GM19025 (cell line): ENCODE data around the gene KRTAP1-4.
"Not testable (repeated sequence)": the region's sequence is repeated elsewhere in the genome, so short reads cannot be mapped to it uniquely, and the experiment has no call there.

ENCODE experiments used
- ATAC-seq: cut with Tn5 transposase; IDR thresholded peaks from one replicate; pipeline ENCODE4 v1.9.1; 2021; ENCODE audit warnings: mild to moderate bottlenecking, low read depth, moderate library complexity; ENCODE audit not compliant: unreplicated experiment

The KRTAP1-4 gene

GRCh38 chr17:41049110-41049509 is 19.1 kb upstream of the KRTAP1-4 start:
- ATAC-seq = no peak

GRCh38 chr17:41048441-41048840 is 18.4 kb upstream of the KRTAP1-4 start:
- ATAC-seq = no peak

GRCh38 chr17:41046735-41047465 is 16.9 kb upstream of the KRTAP1-4 start, which contains the start of gene KRTAP2-1:
Gene KRTAP2-1 (minus strand): TSS chr17:41047316. CDS start chr17:41047267, 49 bp downstream.
- not testable (repeated sequence) for ATAC-seq

GRCh38 chr17:41042953-41043352 is 13.0 kb upstream of the KRTAP1-4 start:
- ATAC-seq = no peak

GRCh38 chr17:41040783-41041571 is 11.0 kb upstream of the KRTAP1-4 start, which contains the start of gene KRTAP1-1:
Gene KRTAP1-1 (minus strand): TSS chr17:41041450. CDS start chr17:41041397, 53 bp downstream.
- ATAC-seq = not testable (repeated sequence)

- no peak for ATAC-seq
Observed at GRCh38 chr17:41037853-41038350, 7.9 kb upstream of the KRTAP1-4 start.

GRCh38 chr17:41034346-41034935 is 4.4 kb upstream of the KRTAP1-4 start, which contains the start of gene KRTAP1-3:
Gene KRTAP1-3 (minus strand): TSS chr17:41034874. CDS start chr17:41034821, 53 bp downstream.
- ATAC-seq = not testable (repeated sequence)

- ATAC-seq = no peak
Observed at GRCh38 chr17:41026715-41027471, 3.1 kb downstream of the KRTAP1-4 start, which contains the start of gene KRTAP1-5. Gene KRTAP1-5 (minus strand): TSS chr17:41027208. CDS start chr17:41027155, 53 bp downstream.

- ATAC-seq = no peak
Observed at GRCh38 chr17:41024697-41025096, 5.3 kb downstream of the KRTAP1-4 start.

GRCh38 chr17:41020336-41020735 is 9.7 kb downstream of the KRTAP1-4 start:
- no peak for ATAC-seq

- no peak for ATAC-seq
Observed at GRCh38 chr17:41019415-41019814, 10.6 kb downstream of the KRTAP1-4 start.

GRCh38 chr17:41018541-41018940 is 11.5 kb downstream of the KRTAP1-4 start:
- ATAC-seq = no peak

- no peak for ATAC-seq
Observed at GRCh38 chr17:41016578-41017215, 13.3 kb downstream of the KRTAP1-4 start.

- no peak for ATAC-seq
Observed at GRCh38 chr17:41015454-41015853, 14.5 kb downstream of the KRTAP1-4 start.

- ATAC-seq = no peak
Observed at GRCh38 chr17:41013606-41014005, 16.4 kb downstream of the KRTAP1-4 start.

GRCh38 chr17:41013181-41013580 is 16.8 kb downstream of the KRTAP1-4 start:
- no peak for ATAC-seq

- no peak for ATAC-seq
Observed at GRCh38 chr17:41012326-41013120, 17.5 kb downstream of the KRTAP1-4 start.

- no peak for ATAC-seq
Observed at GRCh38 chr17:41010441-41010840, 19.6 kb downstream of the KRTAP1-4 start.

GRCh38 chr17:41009936-41010335 is 20.1 kb downstream of the KRTAP1-4 start:
- ATAC-seq = no peak
